Karpas-422 (cell line): Measurements from ENCODE around the gene PRRX1. TPM values are rescaled to one million over a fixed set of nuclear protein-coding genes. Genes with fewer than 3 reads are reported as not detected.

Source experiments
- DNase-seq: peaks from one replicate; pipeline ENCODE4 v3.0.0-alpha.2; 2015
- H2AFZ ChIP-seq: fragments of 200-600 bp; sonication (generic); 2 replicates; pipeline ENCODE4 v1.6.1; 2014; ENCODE audit warnings: antibody characterized with exemption, low read length, mixed read lengths
- H3K27ac ChIP-seq: fragments of 200-600 bp; sonication (generic); 2 replicates; pipeline ENCODE4 v1.5.1; 2014; ENCODE audit warnings: mild to moderate bottlenecking, low read length, moderate library complexity
- H3K27me3 ChIP-seq: fragments of 200-600 bp; sonication (generic); 2 replicates; pipeline ENCODE4 v1.6.1; 2014; ENCODE audit warnings: low read length, mixed read lengths
- H3K36me3 ChIP-seq: fragments of 200-600 bp; sonication (generic); 2 replicates; pipeline ENCODE4 v1.6.1; 2014; ENCODE audit warnings: low read length, mixed read lengths; ENCODE audit not compliant: insufficient read depth
- H3K4me1 ChIP-seq: fragments of 200-600 bp; sonication (generic); 2 replicates; pipeline ENCODE4 v1.6.1; 2014; ENCODE audit warnings: mild to moderate bottlenecking, low read length, mixed read lengths
- H3K4me2 ChIP-seq: fragments of 200-600 bp; sonication (generic); 2 replicates; pipeline ENCODE4 v1.6.1; 2014; ENCODE audit warnings: low read length, low read depth, mild to moderate bottlenecking; ENCODE audit not compliant: poor library complexity, severe bottlenecking
- H3K4me3 ChIP-seq: fragments of 200-600 bp; sonication (generic); 2 replicates; pipeline ENCODE4 v1.5.1; 2014; ENCODE audit warnings: mild to moderate bottlenecking, antibody characterized with exemption, low read length, mixed read lengths
- H3K79me2 ChIP-seq: fragments of 200-600 bp; sonication (generic); 2 replicates; pipeline ENCODE4 v1.6.1; 2014; ENCODE audit warnings: mild to moderate bottlenecking, low read length, mixed read lengths
- H3K9ac ChIP-seq: fragments of 200-600 bp; sonication (generic); 2 replicates; pipeline ENCODE4 v1.6.0; 2014; ENCODE audit warnings: low read length
- H3K9me2 ChIP-seq: fragments of 200-600 bp; sonication (generic), shearing (Covaris generic); replicated peaks from 2 replicates; pipeline ENCODE4 v1.6.0; 2014; ENCODE audit warnings: mild to moderate bottlenecking, low read length, moderate library complexity; ENCODE audit not compliant: insufficient read depth
- H3K9me3 ChIP-seq: fragments of 300-700, 200-600 bp; sonication (generic); 2 replicates; pipeline ENCODE4 v1.6.1; 2014; ENCODE audit warnings: low read length, mixed read lengths
- H4K20me1 ChIP-seq: fragments of 200-600 bp; sonication (generic); 2 replicates; pipeline ENCODE4 v1.6.1; 2014; ENCODE audit warnings: mild to moderate bottlenecking, antibody characterized with exemption, low read length, low read depth; ENCODE audit not compliant: insufficient read depth
- total RNA-seq: library from RNA; depleted of rRNA; stranded (reverse); fragments of >200 nt; shearing (Covaris generic); gene quantifications from 2 replicates; pipeline ENCODE4 v1.2.3, GENCODE V29; 2014; ENCODE audit warnings: low replicate concordance

PRRX1 gene
- total RNA-seq, 1 experiment from 2014 or later, result not detected

- H2AFZ ChIP-seq, result no peak overlapping the region
- H3K4me2 ChIP-seq, result no peak overlapping the region
- no peak for DNase-seq
- no peaks in the 10 kb centered on the region for H3K79me2 ChIP-seq
- H3K27me3 ChIP-seq, result no peaks in the 10 kb centered on the region
- no peaks in the 10 kb centered on the region for H4K20me1 ChIP-seq
- no peaks in the 10 kb centered on the region for H3K36me3 ChIP-seq
- H3K27ac ChIP-seq, result no peak overlapping the region
- no peak overlapping the region for H3K9ac ChIP-seq
- H3K4me3 ChIP-seq, result no peak overlapping the region
- H3K9me2 ChIP-seq, result no peaks in the 10 kb centered on the region
- no peaks in the 10 kb centered on the region for H3K9me3 ChIP-seq
- H3K4me1 ChIP-seq, result no peaks in the 10 kb centered on the region
Observed at GRCh38 chr1:170669107-170669445, 5.1 kb downstream of the PRRX1 start.

DNA sequence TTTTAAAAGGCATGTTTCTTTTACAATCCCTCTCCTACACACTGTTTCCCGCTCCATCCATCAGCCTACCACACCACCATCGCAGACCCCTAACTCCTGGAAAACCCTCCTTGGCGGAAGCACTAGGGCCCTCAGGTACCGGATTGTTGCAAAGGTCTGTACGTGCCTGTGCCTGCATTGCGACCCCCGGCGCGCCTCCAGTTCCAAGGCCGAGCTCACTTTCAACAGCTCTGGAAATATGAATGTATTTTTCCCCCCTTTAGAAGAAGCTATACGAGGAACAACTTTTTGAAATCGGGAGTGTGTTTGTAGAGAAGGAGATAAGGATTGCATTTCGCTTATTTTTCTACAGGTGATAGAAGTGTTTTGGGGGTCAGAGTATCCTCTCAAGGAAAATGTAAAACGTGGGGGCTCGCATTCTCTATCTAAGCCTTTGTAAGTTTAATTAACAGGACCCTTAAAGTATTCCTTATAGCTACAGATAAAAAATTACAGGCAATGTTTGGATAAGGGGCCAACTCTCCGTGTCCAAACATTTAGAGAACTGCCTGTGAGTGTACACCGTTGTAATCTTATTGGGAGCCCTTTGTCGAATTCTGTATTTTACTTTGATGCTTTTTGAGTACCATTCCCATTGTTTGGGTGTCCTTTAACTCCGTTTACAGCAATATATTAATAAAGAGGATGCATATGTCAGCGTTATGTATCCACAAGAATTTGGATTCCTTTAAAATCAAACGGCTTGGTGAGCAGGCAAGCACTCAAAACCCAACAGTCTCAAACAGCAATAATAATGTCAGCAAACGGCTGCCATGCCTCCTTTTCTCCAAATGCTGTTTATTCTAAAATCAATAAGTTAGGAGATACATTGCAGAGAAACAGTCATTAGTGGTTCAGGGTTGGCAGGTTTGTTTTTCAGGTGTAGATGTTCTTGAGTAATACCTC is 5.9 kb downstream of the PRRX1 start:
- H3K27me3 ChIP-seq, result no peaks in the 10 kb centered on the region
- H3K4me2 ChIP-seq, result no peak overlapping the region
- no peaks in the 10 kb centered on the region for H3K79me2 ChIP-seq
- H2AFZ ChIP-seq, result no peak overlapping the region
- H3K9me3 ChIP-seq, result no peaks in the 10 kb centered on the region
- H3K27ac ChIP-seq, result no peak overlapping the region
- H4K20me1 ChIP-seq, result no peaks in the 10 kb centered on the region
- no peaks in the 10 kb centered on the region for H3K36me3 ChIP-seq
- no peak overlapping the region for H3K4me3 ChIP-seq
- DNase-seq, result no peak
- no peaks in the 10 kb centered on the region for H3K9me2 ChIP-seq
- H3K4me1 ChIP-seq, result no peaks in the 10 kb centered on the region
- H3K9ac ChIP-seq, result no peak overlapping the region

- H2AFZ ChIP-seq, result no peak overlapping the region
- H3K27ac ChIP-seq, result no peak overlapping the region
- no peak overlapping the region for H3K4me2 ChIP-seq
- DNase-seq, result no peak
- no peaks in the 10 kb centered on the region for H3K36me3 ChIP-seq
- no peaks in the 10 kb centered on the region for H4K20me1 ChIP-seq
- no peaks in the 10 kb centered on the region for H3K4me1 ChIP-seq
- no peaks in the 10 kb centered on the region for H3K9me2 ChIP-seq
- no peaks in the 10 kb centered on the region for H3K27me3 ChIP-seq
- no peaks in the 10 kb centered on the region for H3K79me2 ChIP-seq
- H3K4me3 ChIP-seq, result no peak overlapping the region
- H3K9ac ChIP-seq, result no peak overlapping the region
- H3K9me3 ChIP-seq, result no peaks in the 10 kb centered on the region
Observed at GRCh38 chr1:170670802-170671628, 7.1 kb downstream of the PRRX1 start.

DNA sequence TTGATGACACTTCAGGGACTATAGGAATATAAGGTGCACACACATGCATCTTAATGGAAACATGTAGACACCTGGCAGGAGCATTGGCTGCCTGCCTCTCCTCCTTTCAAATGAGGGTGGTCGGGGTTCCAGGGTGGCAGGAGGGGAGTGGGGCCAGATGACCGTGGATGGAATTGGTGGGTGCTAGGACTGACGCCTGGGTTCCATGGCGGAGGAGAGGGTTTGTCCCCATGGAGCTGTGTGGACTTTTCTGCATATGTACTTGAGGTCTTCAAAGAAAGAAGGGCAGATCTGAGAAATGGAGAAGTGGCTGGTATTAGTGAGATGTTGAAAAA is 7.7 kb downstream of the PRRX1 start:
- no peaks in the 10 kb centered on the region for H3K9me3 ChIP-seq
- no peaks in the 10 kb centered on the region for H3K36me3 ChIP-seq
- H3K79me2 ChIP-seq, result no peaks in the 10 kb centered on the region
- no peak overlapping the region for H3K27ac ChIP-seq
- no peaks in the 10 kb centered on the region for H4K20me1 ChIP-seq
- H3K4me3 ChIP-seq, result no peak overlapping the region
- no peak for DNase-seq
- no peak overlapping the region for H3K4me2 ChIP-seq
- H3K27me3 ChIP-seq, result no peaks in the 10 kb centered on the region
- H3K9me2 ChIP-seq, result no peaks in the 10 kb centered on the region
- H2AFZ ChIP-seq, result no peak overlapping the region
- no peaks in the 10 kb centered on the region for H3K4me1 ChIP-seq
- H3K9ac ChIP-seq, result no peak overlapping the region

GRCh38 chr1:170672316-170672715 is 8.4 kb downstream of the PRRX1 start:
- no peak overlapping the region for H3K4me2 ChIP-seq
- no peaks in the 10 kb centered on the region for H3K9me2 ChIP-seq
- H3K4me3 ChIP-seq, result no peak overlapping the region
- H2AFZ ChIP-seq, result no peak overlapping the region
- H3K79me2 ChIP-seq, result no peaks in the 10 kb centered on the region
- no peak for DNase-seq
- no peaks in the 10 kb centered on the region for H3K4me1 ChIP-seq
- H3K36me3 ChIP-seq, result no peaks in the 10 kb centered on the region
- no peak overlapping the region for H3K27ac ChIP-seq
- H4K20me1 ChIP-seq, result no peaks in the 10 kb centered on the region
- H3K27me3 ChIP-seq, result no peaks in the 10 kb centered on the region
- H3K9ac ChIP-seq, result no peak overlapping the region
- H3K9me3 ChIP-seq, result no peaks in the 10 kb centered on the region

DNA sequence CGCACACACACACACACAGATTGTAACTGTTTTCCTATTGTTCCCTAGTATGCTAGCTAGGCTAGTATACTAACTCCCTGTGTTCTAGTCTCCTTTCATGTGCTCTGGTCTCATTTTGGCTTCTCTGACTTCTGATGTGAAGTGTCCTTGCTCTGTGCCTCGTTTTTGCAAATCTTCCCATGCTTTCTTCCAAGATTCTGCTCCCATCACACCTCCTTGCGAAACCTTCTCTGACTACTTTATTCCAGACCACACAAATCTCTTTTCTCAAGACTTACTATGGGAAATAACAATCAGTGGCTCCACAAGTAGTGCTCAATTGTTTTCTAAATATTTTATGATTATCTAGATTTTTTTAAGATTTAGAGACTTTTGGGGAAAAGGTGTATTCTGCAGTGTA is 10.3 kb downstream of the PRRX1 start:
- no peak for DNase-seq
- H3K9me2 ChIP-seq, result no peaks in the 10 kb centered on the region
- H3K9ac ChIP-seq, result no peak overlapping the region
- no peaks in the 10 kb centered on the region for H4K20me1 ChIP-seq
- no peak overlapping the region for H3K4me3 ChIP-seq
- H2AFZ ChIP-seq, result no peak overlapping the region
- H3K79me2 ChIP-seq, result no peaks in the 10 kb centered on the region
- H3K36me3 ChIP-seq, result no peaks in the 10 kb centered on the region
- H3K27me3 ChIP-seq, result no peaks in the 10 kb centered on the region
- H3K9me3 ChIP-seq, result no peaks in the 10 kb centered on the region
- H3K4me1 ChIP-seq, result no peaks in the 10 kb centered on the region
- H3K27ac ChIP-seq, result no peak overlapping the region
- no peak overlapping the region for H3K4me2 ChIP-seq

GRCh38 chr1:170674986-170675385 is 11.1 kb downstream of the PRRX1 start:
- Histone ChIP-seq H3K79me2 (no peaks in the 10 kb centered on the region), H3K36me3 (no peaks in the 10 kb centered on the region), H3K27ac (no peak overlapping the region), H3K4me3 (no peak overlapping the region), H2AFZ (no peak overlapping the region), H3K27me3 (no peaks in the 10 kb centered on the region), H3K4me1 (no peaks in the 10 kb centered on the region), H3K4me2 (no peak overlapping the region), H3K9ac (no peak overlapping the region), H3K9me3 (no peaks in the 10 kb centered on the region), H3K9me2 (no peaks in the 10 kb centered on the region), H4K20me1 (no peaks in the 10 kb centered on the region)
- no peak for DNase-seq

DNA sequence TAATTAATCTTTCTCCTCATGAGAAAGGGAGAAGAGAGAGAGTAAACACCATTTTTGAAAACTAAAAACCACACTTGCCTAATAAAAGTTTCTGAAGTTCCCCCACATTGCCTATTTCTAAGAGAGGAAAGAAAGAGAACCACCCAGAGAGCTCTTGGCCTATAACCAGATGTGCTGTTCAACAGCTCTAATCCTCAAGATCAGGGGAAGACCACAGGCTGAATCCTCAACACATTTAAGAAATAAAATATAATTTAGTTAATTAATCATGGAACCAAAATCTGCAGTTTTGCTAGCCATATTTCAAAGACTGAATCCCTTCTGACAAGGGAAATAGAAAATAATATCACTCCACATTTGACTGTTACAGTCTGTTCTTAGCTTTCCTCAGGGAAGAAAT is 11.9 kb downstream of the PRRX1 start:
- Histone ChIP-seq H3K4me2 (no peak overlapping the region), H3K9ac (no peak overlapping the region), H3K4me3 (no peak overlapping the region), H3K79me2 (no peaks in the 10 kb centered on the region), H3K36me3 (no peaks in the 10 kb centered on the region), H3K4me1 (no peaks in the 10 kb centered on the region), H3K9me2 (no peaks in the 10 kb centered on the region), H3K27ac (no peak overlapping the region), H3K9me3 (no peaks in the 10 kb centered on the region), H3K27me3 (no peaks in the 10 kb centered on the region), H2AFZ (no peak overlapping the region), H4K20me1 (no peaks in the 10 kb centered on the region)
- no peak for DNase-seq
